AG08396 (cell line): ENCODE measurements around the gene PBXIP1.

ENCODE experiments used
- DNase-seq: peaks from one replicate; pipeline ENCODE4 v3.0.0; 2012; ENCODE audit warnings: low spot score, mixed read lengths

PBXIP1 gene

GRCh38 chr1:154955718-154956543 is at the start of gene PBXIP1:
Gene PBXIP1 (minus strand): TSS chr1:154956099. CDS start chr1:154953721, 2,378 bp downstream.
- DNase-seq, result peak; percentile 94

- no peak for DNase-seq
Measured at GRCh38 chr1:155005076-155006011, 49.4 kb upstream of the PBXIP1 start.

- DNase-seq, result no peak
Measured at GRCh38 chr1:155004352-155005075, 48.6 kb upstream of the PBXIP1 start.

GRCh38 chr1:155003766-155004351 is 48.0 kb upstream of the PBXIP1 start:
- DNase-seq, result peak; percentile 62

GRCh38 chr1:155003227-155003765 is 47.4 kb upstream of the PBXIP1 start:
- no peak for DNase-seq

GRCh38 chr1:155002464-155003226 is 46.7 kb upstream of the PBXIP1 start, which contains the start of gene ZBTB7B:
Gene ZBTB7B (plus strand): TSS chr1:155002802. CDS start chr1:155014661, 11,859 bp downstream.
- peak; percentile 76 for DNase-seq

- peak; percentile 100 for DNase-seq
Measured at GRCh38 chr1:155001675-155002463, 46.0 kb upstream of the PBXIP1 start.

GRCh38 chr1:155001425-155001674 is 45.5 kb upstream of the PBXIP1 start:
- no peak for DNase-seq

- DNase-seq, result peak; percentile 88
Measured at GRCh38 chr1:155000726-155001424, 45.0 kb upstream of the PBXIP1 start.

GRCh38 chr1:155000411-155000725 is 44.5 kb upstream of the PBXIP1 start:
- DNase-seq, result no peak

- no peak for DNase-seq
Measured at GRCh38 chr1:154999571-155000410, 43.9 kb upstream of the PBXIP1 start.

- peak; percentile 77 for DNase-seq
Measured at GRCh38 chr1:154998818-154999570, 43.1 kb upstream of the PBXIP1 start.

- DNase-seq, result no peak
Measured at GRCh38 chr1:154998201-154998780, 42.4 kb upstream of the PBXIP1 start.

- DNase-seq, result no peak
Measured at GRCh38 chr1:154996966-154997701, 41.2 kb upstream of the PBXIP1 start.

GRCh38 chr1:154995301-154995983 is 39.5 kb upstream of the PBXIP1 start:
- DNase-seq, result peak; percentile 82

- DNase-seq, result no peak
Measured at GRCh38 chr1:154994591-154994990, 38.7 kb upstream of the PBXIP1 start.
